Panc1 (cell line): Measurements from ENCODE around the gene MYO3B. TPM values are rescaled to one million over a fixed set of nuclear protein-coding genes. Genes with fewer than 3 reads are reported as not detected.

Experiments
- ATAC-seq: fragments of 200-7000 bp; cut with Tn5 transposase; 2 replicates; pipeline ENCODE4 v1.9.1; 2020; ENCODE audit warnings: mild to moderate bottlenecking, moderate library complexity
- BruUV-seq: library from RNA; stranded (reverse); fragments of 400-500 nt; replicated peaks from 2 replicates; lab custom pipeline; 2021; lab: Mats Ljungman, UMichigan
- CTCF ChIA-PET: fragments of 300-600 bp; sonication (Branson Sonifier 250); formaldehyde crosslinking; loops from one replicate; lab custom pipeline; 2022; ENCODE audit warnings: antibody characterized with exemption; lab: Charles Lee
- POLR2A ChIA-PET: fragments of 300-600 bp; sonication (Branson Sonifier 250); formaldehyde crosslinking; loops from one replicate; lab custom pipeline; 2022; ENCODE audit warnings: antibody characterized with exemption; lab: Charles Lee
- DNase-seq: peaks from one replicate; pipeline ENCODE4 v3.0.0-alpha.2; 2010; ENCODE audit warnings: low read depth, low spot score
- H3K27ac ChIP-seq: 2 replicates; pipeline ENCODE4 v1.5.1; 2011; ENCODE audit warnings: mild to moderate bottlenecking, low read length, inconsistent platforms
- H3K27me3 ChIP-seq: fragments of 200-500 bp; sonication (Bioruptor generic); 2 replicates; pipeline ENCODE4 v1.6.0; 2014; ENCODE audit warnings: low read length, inconsistent platforms; ENCODE audit not compliant: control insufficient read depth, insufficient read depth
- H3K36me3 ChIP-seq: fragments of 200-500 bp; sonication (Bioruptor generic); 2 replicates; pipeline ENCODE4 v1.5.1; 2014; ENCODE audit warnings: inconsistent platforms, mild to moderate bottlenecking, low read length, moderate library complexity; ENCODE audit not compliant: control insufficient read depth, insufficient read depth
- H3K4me1 ChIP-seq: 2 replicates; pipeline ENCODE4 v1.5.1; 2011; ENCODE audit warnings: inconsistent platforms, mild to moderate bottlenecking, low read length, moderate library complexity; ENCODE audit not compliant: control insufficient read depth, insufficient read depth
- H3K4me3 ChIP-seq, 2 experiments: 2 replicates each; pipeline ENCODE4 v1.5.1; 2011 to 2012; ENCODE audit warnings: low read depth in 2 of 2, low read length in 2 of 2, mild to moderate bottlenecking in 2 of 2, inconsistent platforms in 1 of 2, moderate library complexity in 1 of 2
- H3K9me3 ChIP-seq: fragments of 200-500 bp; sonication (Bioruptor generic); 2 replicates; pipeline ENCODE4 v1.5.1; 2014; ENCODE audit warnings: low read depth, mild to moderate bottlenecking, inconsistent platforms, low read length, moderate library complexity; ENCODE audit not compliant: control insufficient read depth, insufficient read depth
- CTCF ChIP-seq: fragments of 450-650 bp; IDR thresholded peaks from 2 replicates; pipeline ENCODE4 v1.5.1; 2017; ENCODE audit warnings: mild to moderate bottlenecking
- POLR2AphosphoS5 ChIP-seq: IDR thresholded peaks from 2 replicates; pipeline ENCODE4 v1.6.1; 2012; ENCODE audit warnings: mild to moderate bottlenecking, low read depth, low read length, moderate library complexity
- REST ChIP-seq, 2 experiments: IDR thresholded peaks; 2 replicates each; pipeline ENCODE4 v1.6.1; 2011 to 2012; ENCODE audit warnings: low read depth in 2 of 2, control low read depth in 1 of 2, low read length in 1 of 2, mild to moderate bottlenecking in 1 of 2, moderate library complexity in 1 of 2; ENCODE audit not compliant: insufficient read depth in 1 of 2
- SIN3A ChIP-seq: IDR thresholded peaks from 2 replicates; pipeline ENCODE4 v1.6.1; 2012; ENCODE audit warnings: low read depth, mild to moderate bottlenecking, low read length, moderate library complexity, borderline replicate concordance; ENCODE audit not compliant: insufficient read depth
- TCF7L2 ChIP-seq: IDR thresholded peaks from 2 replicates; pipeline ENCODE4 v1.6.1; 2011; ENCODE audit warnings: mild to moderate bottlenecking, low read depth, low read length, inconsistent platforms
- in situ Hi-C: cut with HindIII; loops from 2 replicates; pipeline ENCODE4 v1.10.0; 2016; ENCODE audit warnings: low sequenced_read_pairs, low pct_unique_long_range_greater_than_20kb
- intact Hi-C: fragments of 100-400 bp; cut with micrococcal nuclease; formaldehyde crosslinking; loops from one replicate; pipeline ENCODE4 v1.10.0; 2022; ENCODE audit not compliant: unreplicated experiment
- total RNA-seq: library from RNA; stranded (reverse); gene quantifications from one replicate; pipeline ENCODE4 v1.2.1, GENCODE V29; 2021; ENCODE audit not compliant: unreplicated experiment

Gene MYO3B
- total RNA-seq, 1 experiment from 2014 or later = 0.05 TPM

- Histone ChIP-seq H3K27me3 (no peaks in the 10 kb centered on the region), H3K27ac (no peak overlapping the region), H3K4me3 (no peak overlapping the region), H3K9me3 (no peaks in the 10 kb centered on the region), H3K36me3 (no peaks in the 10 kb centered on the region), H3K4me1 (no peaks in the 10 kb centered on the region)
- CTCF ChIA-PET = no interaction called here
- intact Hi-C loops = no loop called here
- no peak for ATAC-seq
- TF ChIP-seq SIN3A = no peak
- no peak for TF ChIP-seq TCF7L2
- TF ChIP-seq CTCF = no peak
- DNase-seq = no peak
- in situ Hi-C loops = no loop called here
- POLR2A ChIA-PET = no interaction called here
- no TSS peak for BruUV-seq
Measured at GRCh38 chr2:170307555-170308351, 129.8 kb downstream of the MYO3B start.

- intact Hi-C loops (no loop called here), in situ Hi-C loops (no loop called here)
- no peak for DNase-seq
- H3K36me3 ChIP-seq = no peaks in the 10 kb centered on the region
- H3K27ac ChIP-seq = no peak overlapping the region
- no peaks in the 10 kb centered on the region for H3K4me1 ChIP-seq
- no peaks in the 10 kb centered on the region for H3K27me3 ChIP-seq
- H3K9me3 ChIP-seq = no peaks in the 10 kb centered on the region
- H3K4me3 ChIP-seq = no peak overlapping the region
- no TSS peak for BruUV-seq
- ATAC-seq = no peak
- ChIA-PET POLR2A (no interaction called here), CTCF (no interaction called here)
- TF ChIP-seq POLR2AphosphoS5 (no peak), TCF7L2 (no peak), SIN3A (no peak), CTCF (no peak), REST (IDR thresholded peaks at IDR 0.05; ENCODE audit: insufficient read depth in 1 of 2, low read depth in 2 of 2, low read length in 1 of 2) (no peak)
Measured at GRCh38 chr2:170310876-170311502, 133.0 kb downstream of the MYO3B start.
